Umbilical cord (tissue), 2 donors: ENCODE results near the gene ZNF670. TPM values are rescaled to one million over a fixed set of nuclear protein-coding genes. Genes with fewer than 3 reads are reported as not detected.
"Not testable (repeated sequence)": the region's sequence is repeated elsewhere in the genome, so short reads cannot be mapped to it uniquely, and the experiment has no call there.

Experiments used
- DNase-seq: peaks from one replicate; pipeline ENCODE4 v3.0.0-alpha.2; 2015; ENCODE audit warnings: low spot score
- total RNA-seq: library from RNA; depleted of rRNA; stranded (reverse); fragments of >200 nt; gene quantifications from one replicate; pipeline ENCODE4 v1.2.3, GENCODE V29; 2014; ENCODE audit warnings: low replicate concordance; ENCODE audit not compliant: insufficient read depth

The ZNF670 gene
- total RNA-seq, 1 donor from 2014 or later = 6.7 TPM

DNA sequence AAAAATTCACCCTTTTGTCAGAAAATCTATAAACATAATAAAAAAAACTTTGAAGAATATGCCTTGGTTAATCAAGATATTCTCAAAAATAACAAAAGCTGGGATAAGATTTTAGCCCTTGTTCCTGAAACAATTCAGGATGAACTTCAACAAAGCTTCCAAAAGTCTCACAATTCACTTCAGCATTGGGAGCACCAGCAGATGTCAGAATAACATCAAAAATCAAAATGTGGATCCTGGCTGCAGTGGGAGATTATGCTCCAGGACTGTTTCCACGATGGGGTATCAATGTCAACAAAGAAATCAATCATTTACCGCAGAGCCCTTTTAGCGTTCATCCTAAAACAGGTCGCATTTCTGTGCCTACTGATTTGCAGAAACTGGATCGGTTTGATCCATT lies 35.2 kb downstream of the ZNF670 start:
- no peak for DNase-seq

DNA sequence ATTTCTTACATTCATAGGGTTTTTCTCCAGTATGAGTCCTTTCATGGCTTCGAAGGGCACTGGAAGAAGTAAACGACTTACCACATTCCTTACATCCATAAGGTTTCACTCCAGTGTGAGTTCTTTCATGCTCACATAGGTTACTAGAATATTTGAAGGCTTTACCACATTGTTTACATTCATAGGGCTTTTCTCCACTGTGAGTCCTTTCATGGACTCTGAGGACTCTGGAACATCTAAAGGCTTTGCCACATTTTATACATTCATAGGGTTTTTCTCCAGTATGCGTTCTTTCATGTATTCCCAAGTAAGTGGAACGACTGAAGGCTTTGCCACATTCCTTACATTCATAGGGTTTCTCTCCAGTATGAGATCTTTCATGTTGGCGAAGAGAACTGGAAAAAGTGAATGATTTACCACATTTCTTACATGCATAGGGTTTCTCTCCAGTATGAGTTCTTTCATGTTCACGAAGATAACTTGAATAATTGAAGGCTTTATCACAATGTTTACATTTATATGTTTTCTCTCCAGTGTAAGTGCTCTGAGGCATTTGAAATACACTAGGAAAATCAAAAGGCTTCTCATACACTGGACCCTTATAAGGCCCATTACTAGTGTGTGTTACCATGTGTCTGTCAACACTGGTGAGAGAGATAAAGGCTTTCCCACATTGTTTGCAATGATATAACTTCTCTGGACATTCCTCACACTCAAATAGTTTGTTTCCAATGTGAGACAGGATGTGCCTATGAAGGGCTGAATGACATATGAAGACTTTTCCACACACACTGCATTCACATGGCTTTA lies 40.9 kb downstream of the ZNF670 start:
- no peak for DNase-seq

DNA sequence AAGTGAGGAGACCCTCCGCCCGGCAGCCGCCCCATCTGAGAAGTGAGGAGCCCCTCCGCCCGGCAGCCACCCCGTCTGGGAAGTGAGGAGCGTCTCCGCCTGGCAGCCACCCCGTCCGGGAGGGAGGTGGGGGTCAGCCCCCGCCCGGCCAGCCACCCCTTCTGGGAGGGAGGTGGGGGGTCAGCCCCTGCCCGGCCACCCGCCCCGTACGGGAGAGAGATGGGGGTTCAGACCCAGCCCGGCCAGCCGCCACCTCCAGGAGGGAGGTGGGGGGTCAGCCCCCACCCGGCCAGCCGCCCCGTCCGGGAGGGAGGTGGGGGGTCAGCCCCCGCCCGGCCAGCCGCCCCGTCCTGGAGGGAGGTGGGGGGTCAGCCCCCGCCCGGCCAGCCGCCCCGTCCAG lies 46.3 kb downstream of the ZNF670 start:
- not testable (repeated sequence) for DNase-seq

Other genes starting within 250 kb of the ZNF670 start
- 21.2 TPM for gene AHCTF1, start 146.9 kb downstream of the ZNF670 start, total RNA-seq
- gene ZNF695, start 70.8 kb downstream of the ZNF670 start, total RNA-seq = 1.2 TPM
- gene ZNF669, start 25.5 kb upstream of the ZNF670 start, total RNA-seq = 4.8 TPM
- 93.4 TPM for gene ZNF124, start 93.2 kb upstream of the ZNF670 start, total RNA-seq
- gene VN1R5, start 177.3 kb upstream of the ZNF670 start, total RNA-seq = 0.48 TPM